D721Med (cell line): Measurements from ENCODE around the gene MYO1C.

Source experiments
- DNase-seq: peaks from one replicate; pipeline ENCODE4 v3.0.0; 2011; ENCODE audit warnings: low spot score; ENCODE audit not compliant: insufficient read length
- FAIRE-seq: peaks from 2 replicates; lab custom pipeline; 2011; peaks lifted over from hg19 to GRCh38; lab: Jason Lieb, UNC
- TF ChIP-seq, protein P1 (sequence below): IDR thresholded peaks from 2 replicates; pipeline ENCODE4 v1.5.1; 2012; ENCODE audit warnings: mild to moderate bottlenecking, control low read depth; ENCODE audit not compliant: insufficient read depth; ENCODE audit errors: missing control alignments

The MYO1C gene

DNA sequence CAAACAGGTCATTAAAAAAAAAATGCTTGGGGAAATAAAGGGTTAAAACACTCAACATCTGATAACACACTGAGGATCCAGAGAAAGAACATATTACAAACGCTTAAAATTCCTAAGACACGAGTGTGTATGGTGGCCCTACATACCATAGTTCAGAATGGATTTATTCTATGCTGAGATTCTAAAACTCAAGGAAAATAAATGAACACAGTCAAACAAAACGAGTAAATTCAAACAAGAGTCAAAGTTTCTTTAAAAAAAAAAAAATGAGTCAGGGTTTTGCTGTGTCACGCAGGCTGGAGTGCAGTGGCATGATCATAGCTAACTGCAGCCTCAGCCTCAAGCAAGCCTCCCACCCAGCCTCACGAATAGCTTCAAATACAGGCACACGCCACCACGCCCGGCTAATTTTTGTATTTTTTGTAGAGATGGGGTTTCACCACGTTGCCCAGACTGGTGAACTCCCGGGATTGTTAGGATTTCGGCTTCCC, 53.8 kb downstream of the MYO1C start:
- DNase-seq = no peak
- TF ChIP-seq, protein P1, sequence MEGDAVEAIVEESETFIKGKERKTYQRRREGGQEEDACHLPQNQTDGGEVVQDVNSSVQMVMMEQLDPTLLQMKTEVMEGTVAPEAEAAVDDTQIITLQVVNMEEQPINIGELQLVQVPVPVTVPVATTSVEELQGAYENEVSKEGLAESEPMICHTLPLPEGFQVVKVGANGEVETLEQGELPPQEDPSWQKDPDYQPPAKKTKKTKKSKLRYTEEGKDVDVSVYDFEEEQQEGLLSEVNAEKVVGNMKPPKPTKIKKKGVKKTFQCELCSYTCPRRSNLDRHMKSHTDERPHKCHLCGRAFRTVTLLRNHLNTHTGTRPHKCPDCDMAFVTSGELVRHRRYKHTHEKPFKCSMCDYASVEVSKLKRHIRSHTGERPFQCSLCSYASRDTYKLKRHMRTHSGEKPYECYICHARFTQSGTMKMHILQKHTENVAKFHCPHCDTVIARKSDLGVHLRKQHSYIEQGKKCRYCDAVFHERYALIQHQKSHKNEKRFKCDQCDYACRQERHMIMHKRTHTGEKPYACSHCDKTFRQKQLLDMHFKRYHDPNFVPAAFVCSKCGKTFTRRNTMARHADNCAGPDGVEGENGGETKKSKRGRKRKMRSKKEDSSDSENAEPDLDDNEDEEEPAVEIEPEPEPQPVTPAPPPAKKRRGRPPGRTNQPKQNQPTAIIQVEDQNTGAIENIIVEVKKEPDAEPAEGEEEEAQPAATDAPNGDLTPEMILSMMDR = no peak
- FAIRE-seq = no peak

DNA sequence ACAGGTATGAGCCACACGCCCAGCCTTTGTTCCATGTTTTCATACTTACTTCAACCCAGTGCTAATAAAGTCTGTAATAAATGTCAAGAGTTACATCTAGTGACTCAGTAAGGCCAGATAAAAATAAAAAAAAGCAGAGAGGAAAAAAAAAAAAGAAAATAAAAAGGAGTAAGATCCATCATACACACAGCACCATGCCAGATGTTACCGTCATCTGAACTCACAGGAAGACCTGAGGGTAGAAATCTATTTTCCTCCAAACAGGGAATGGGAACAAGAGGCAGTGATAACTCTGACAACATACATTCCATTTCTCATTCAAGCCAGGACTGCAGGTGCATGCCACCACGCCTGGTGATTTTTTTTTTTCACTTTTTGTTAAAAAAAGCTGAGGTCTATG, 57.2 kb downstream of the MYO1C start:
- no peak for DNase-seq
- no peak for FAIRE-seq
- TF ChIP-seq, protein P1 = no peak

DNA sequence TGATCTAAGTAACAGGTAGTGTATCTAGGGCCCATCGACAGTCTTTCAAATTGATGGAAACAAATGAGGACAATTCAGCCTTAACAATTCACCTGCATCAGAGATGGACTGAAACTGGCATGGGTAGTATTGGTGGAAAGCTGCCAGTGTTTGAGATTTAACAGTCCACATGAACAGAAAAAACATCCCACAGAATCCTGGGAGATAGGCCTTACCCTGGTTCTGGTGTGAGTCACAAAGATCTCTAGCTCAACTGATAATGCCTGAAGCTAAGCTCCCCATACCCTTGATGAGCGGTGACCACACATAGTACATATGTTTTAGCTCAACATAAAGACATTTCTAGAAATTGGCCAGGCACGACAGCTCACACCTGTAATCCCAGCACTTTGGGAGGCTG, 58.3 kb downstream of the MYO1C start:
- TF ChIP-seq, protein P1 = no peak
- FAIRE-seq (no peak), DNase-seq (no peak)

DNA sequence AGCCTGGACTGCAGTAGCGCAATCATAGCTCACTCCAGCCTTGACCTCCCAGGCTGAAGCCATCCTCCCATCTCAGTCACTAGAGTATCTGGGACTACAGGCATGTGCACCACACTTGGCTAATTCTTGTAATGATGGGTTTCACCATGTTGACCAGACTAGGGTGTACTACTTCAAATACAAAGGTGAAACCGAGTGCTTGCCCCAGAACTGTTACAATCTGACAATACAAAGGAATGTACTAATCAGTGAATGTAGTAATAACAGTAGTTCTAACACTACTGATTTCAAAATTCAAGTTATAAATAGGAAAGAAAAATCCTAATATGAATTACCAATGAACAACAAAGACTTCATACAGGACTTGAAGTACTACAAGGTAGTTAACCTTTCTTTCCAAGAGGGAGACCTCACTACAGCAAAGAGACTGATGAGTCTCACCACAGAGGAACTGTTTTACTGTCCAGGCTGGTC, 60.8 kb downstream of the MYO1C start:
- DNase-seq (no peak), FAIRE-seq (no peak)
- TF ChIP-seq, protein P1 = no peak

DNA sequence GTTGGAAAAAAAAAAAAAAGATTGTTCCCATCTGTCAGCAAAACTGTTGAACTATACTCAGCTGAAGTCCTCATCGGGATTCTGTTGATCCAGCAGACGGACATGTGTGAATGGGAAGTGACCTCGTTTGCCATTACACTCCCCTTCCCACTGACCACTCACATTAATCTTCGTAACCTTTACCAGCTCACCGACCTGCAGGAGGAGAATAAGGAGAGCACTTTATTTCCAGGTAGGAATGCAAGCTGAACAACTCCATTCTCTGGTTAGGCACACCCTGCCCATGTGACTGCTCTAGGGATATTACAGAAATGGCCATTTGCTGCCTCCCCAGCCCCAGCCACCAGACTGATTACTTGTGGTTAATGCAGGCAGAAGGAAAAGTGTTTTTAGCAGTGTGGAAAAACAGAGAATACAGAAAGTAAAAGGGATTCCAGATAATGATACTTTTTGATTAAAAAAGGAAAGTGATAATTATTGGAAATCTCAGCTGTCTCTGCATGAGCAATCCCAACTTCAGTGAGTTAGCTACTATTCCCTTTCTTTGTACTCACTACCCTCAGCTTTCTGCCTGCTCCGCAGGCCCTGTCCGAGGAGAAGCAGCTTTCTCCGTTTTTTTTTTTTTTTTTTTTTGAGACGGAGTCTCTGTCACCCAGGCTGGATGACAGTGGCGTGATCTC, 68.9 kb downstream of the MYO1C start:
- no peak for FAIRE-seq
- DNase-seq = no peak

DNA sequence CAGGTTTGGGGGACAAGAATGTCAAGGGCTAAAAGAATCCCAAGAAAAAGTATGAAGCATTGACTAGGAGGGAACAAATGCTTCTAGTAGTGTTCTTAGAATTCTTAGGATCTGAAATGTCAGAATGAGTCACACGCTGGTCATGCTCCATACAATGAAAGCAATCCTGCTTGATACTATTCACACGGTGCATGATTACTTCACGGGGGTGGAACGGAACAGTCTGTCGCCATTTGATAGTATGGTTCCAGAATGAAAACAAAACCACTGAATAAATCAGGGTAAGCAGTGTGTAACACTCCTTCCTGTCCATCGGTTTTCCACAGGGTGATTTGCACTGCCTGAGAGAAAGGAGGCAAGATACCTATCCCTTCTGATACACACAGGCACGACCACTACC, 69.6 kb downstream of the MYO1C start:
- DNase-seq = no peak
- no peak for FAIRE-seq

More for the DNA sequence above, 68.9 kb downstream of the MYO1C start:
- TF ChIP-seq, protein P1 = no peak

DNA sequence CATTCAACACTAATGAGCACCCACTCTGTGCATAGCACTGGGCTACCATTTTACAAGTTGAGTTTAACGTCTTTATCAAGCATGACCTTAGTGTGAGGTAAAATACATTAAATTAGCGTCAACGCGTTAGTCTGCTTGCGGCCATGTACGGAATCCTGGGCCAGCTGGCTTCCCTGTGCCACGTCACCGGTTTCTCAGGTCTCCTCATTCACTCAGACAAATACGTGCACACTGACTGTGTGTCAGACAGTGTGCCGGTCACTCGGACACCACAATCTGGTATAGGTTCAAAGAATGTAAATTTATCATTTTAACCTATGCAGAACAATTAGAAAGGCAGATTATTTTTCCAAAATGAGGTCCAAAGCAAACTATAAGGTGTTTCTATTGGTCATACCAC, 71.0 kb downstream of the MYO1C start:
- TF ChIP-seq, protein P1 = no peak
- DNase-seq = no peak

More for the DNA sequence above, 69.6 kb downstream of the MYO1C start:
- TF ChIP-seq, protein P1 = no peak

More for the DNA sequence above, 71.0 kb downstream of the MYO1C start:
- FAIRE-seq = no peak
